Keratinocyte (primary cell): ENCODE data around the gene ID1. TPM values are rescaled to one million over a fixed set of nuclear protein-coding genes. Genes with fewer than 3 reads are reported as not detected.

Source experiments
- DNase-seq: peaks from one replicate; pipeline ENCODE4 v3.0.0-alpha.2; 2011; ENCODE audit warnings: low read depth, missing footprints, low spot score
- FAIRE-seq: peaks from 2 replicates; lab custom pipeline; 2011; peaks lifted over from hg19 to GRCh38; lab: Jason Lieb, UNC
- H2AFZ ChIP-seq: 2 replicates; pipeline ENCODE4 v1.6.0; 2012; ENCODE audit warnings: low read length, control low read depth, inconsistent platforms; ENCODE audit not compliant: control insufficient read depth
- H3K27ac ChIP-seq: 2 replicates; pipeline ENCODE4 v1.5.1; 2011; ENCODE audit warnings: low read length; ENCODE audit not compliant: control insufficient read depth, insufficient read depth
- H3K27me3 ChIP-seq: 3 replicates; pipeline ENCODE4 v1.6.0; 2011; ENCODE audit warnings: low read length; ENCODE audit not compliant: control insufficient read depth, insufficient read depth; ENCODE audit errors: extremely low read depth
- H3K36me3 ChIP-seq, 2 experiments: 2 replicates in 1 of 2; 3 replicates in 1 of 2; pipeline ENCODE4 v1.5.1; 2011; ENCODE audit warnings: low read length in 2 of 2, mild to moderate bottlenecking in 1 of 2; ENCODE audit not compliant: control insufficient read depth in 2 of 2, insufficient read depth in 2 of 2; ENCODE audit errors: extremely low read depth in 1 of 2
- H3K4me1 ChIP-seq: 3 replicates; pipeline ENCODE4 v1.5.1; 2011; ENCODE audit warnings: low read length; ENCODE audit not compliant: control insufficient read depth, insufficient read depth; ENCODE audit errors: extremely low read depth
- H3K4me2 ChIP-seq: 3 replicates; pipeline ENCODE4 v1.6.0; 2011; ENCODE audit warnings: low read depth, low read length; ENCODE audit not compliant: control insufficient read depth, insufficient read depth; ENCODE audit errors: extremely low read depth
- H3K4me3 ChIP-seq, 3 experiments: fragments of 200-600 bp in 1 of 3; sonication (generic) in 1 of 3; 2 replicates in 2 of 3; 3 replicates in 1 of 3; pipeline ENCODE4 v1.5.1; 2011 to 2016; ENCODE audit warnings: low read length in 3 of 3, mild to moderate bottlenecking in 3 of 3, control low read depth in 2 of 3, inconsistent platforms in 1 of 3, low read depth in 1 of 3, mixed read lengths in 1 of 3, mixed run types in 1 of 3, moderate library complexity in 1 of 3; ENCODE audit not compliant: control insufficient read depth in 2 of 3, insufficient read depth in 2 of 3; ENCODE audit errors: extremely low read depth in 1 of 3
- H3K79me2 ChIP-seq: 2 replicates; pipeline ENCODE4 v1.6.0; 2012; ENCODE audit warnings: low read length; ENCODE audit not compliant: control insufficient read depth, insufficient read depth
- H3K9ac ChIP-seq: 3 replicates; pipeline ENCODE4 v1.6.0; 2011; ENCODE audit warnings: low read length; ENCODE audit not compliant: control insufficient read depth, insufficient read depth; ENCODE audit errors: extremely low read depth
- H3K9me1 ChIP-seq: 3 replicates; pipeline ENCODE4 v1.6.0; 2011; ENCODE audit warnings: low read length; ENCODE audit not compliant: control insufficient read depth, insufficient read depth; ENCODE audit errors: extremely low read depth
- H3K9me3 ChIP-seq: 2 replicates; pipeline ENCODE4 v1.5.1; 2012; ENCODE audit warnings: low read depth, low read length; ENCODE audit not compliant: control insufficient read depth
- H4K20me1 ChIP-seq: 3 replicates; pipeline ENCODE4 v1.6.0; 2011; ENCODE audit warnings: low read length; ENCODE audit not compliant: control insufficient read depth, insufficient read depth; ENCODE audit errors: extremely low read depth
- CTCF ChIP-seq, 3 experiments: IDR thresholded peaks in 1 of 3; conservative IDR thresholded peaks in 1 of 3; optimal IDR thresholded peaks in 1 of 3; 2 replicates in 2 of 3; 3 replicates in 1 of 3; pipeline versions ENCODE3 to v1.5.1; 2011; ENCODE audit warnings: low read length in 3 of 3, mild to moderate bottlenecking in 3 of 3, moderate library complexity in 2 of 3, control low read depth in 1 of 3, inconsistent platforms in 1 of 3; ENCODE audit not compliant: insufficient read depth in 2 of 3; ENCODE audit errors: extremely low read depth in 1 of 3
- EZH2 ChIP-seq: IDR thresholded peaks from one replicate; pipeline ENCODE4 v1.6.1; 2012; ENCODE audit warnings: inconsistent platforms, mild to moderate bottlenecking, low read length, moderate library complexity
- dilution Hi-C: fragments of 300-500 bp; cut with MboI; formaldehyde crosslinking; loops from one replicate; pipeline ENCODE4 v1.7.0; 2020; ENCODE audit warnings: low sequenced_read_pairs; ENCODE audit not compliant: extremely low pct_ligation_motif_present
- polyA plus RNA-seq, 5 experiments: library from polyadenylated mRNA; depleted of rRNA in 3 of 5; stranded (reverse) in 3 of 5; stranded (forward) in 1 of 5; unstranded in 1 of 5; fragments of >200 nt; gene quantifications; 1 replicate in 1 of 5; 2 replicates in 3 of 5; 3 replicates in 1 of 5; pipeline versions ENCODE4 v1.2.1 to v1.2.3, GENCODE V29; 2011 to 2012; ENCODE audit warnings: missing spikeins in 2 of 5, low read depth in 1 of 5, low replicate concordance in 1 of 5

The ID1 gene
- polyA plus RNA-seq, 1 donor (not counting 4 experiments of a cell fraction or from before 2014, with no cell fraction given) = 24.4 TPM

GRCh38 chr20:31633339-31633914 lies 28.3 kb downstream of the ID1 start:
- Histone ChIP-seq H3K4me2 (no peak overlapping the region), H3K27ac (no peak overlapping the region), H3K36me3 (no peaks in the 10 kb centered on the region), H3K27me3 (peaks cover 12% of the 10 kb centered on the region), H3K4me3 (no peak overlapping the region), H3K79me2 (no peaks in the 10 kb centered on the region), H3K9ac (no peak overlapping the region), H3K4me1 (no peaks in the 10 kb centered on the region), H4K20me1 (no peaks in the 10 kb centered on the region), H3K9me1 (no peaks in the 10 kb centered on the region), H3K9me3 (no peaks in the 10 kb centered on the region), H2AFZ (no peak overlapping the region)
- DNase-seq (no peak), FAIRE-seq (no peak)
- TF ChIP-seq CTCF (optimal IDR thresholded peaks at IDR 0.05 in 1 of 3, IDR thresholded peaks at IDR 0.05 in 1 of 3, conservative IDR thresholded peaks at IDR 0.05 in 1 of 3; ENCODE audit: extremely low read depth in 1 of 3, insufficient read depth in 2 of 3, low read length in 3 of 3) = no peak
- no peak for TF ChIP-seq EZH2
- dilution Hi-C loops = no loop called here

- Histone ChIP-seq H2AFZ (no peak within 1 kb of the TSS), H3K4me2 (no peak within 1 kb of the TSS), H3K27me3 (peaks cover 19% of the 10 kb centered on the region), H3K4me1 (no peaks in the 10 kb centered on the region), H3K9me3 (no peaks in the 10 kb centered on the region), H3K36me3 (no peaks in the 10 kb centered on the region), H3K79me2 (no peaks in the 10 kb centered on the region), H3K27ac (no peak within 1 kb of the TSS), H3K4me3 (no peak within 1 kb of the TSS), H3K9ac (no peak within 1 kb of the TSS), H3K9me1 (no peaks in the 10 kb centered on the region), H4K20me1 (no peaks in the 10 kb centered on the region)
- TF ChIP-seq CTCF (optimal IDR thresholded peaks at IDR 0.05 in 1 of 3, IDR thresholded peaks at IDR 0.05 in 1 of 3, conservative IDR thresholded peaks at IDR 0.05 in 1 of 3; ENCODE audit: extremely low read depth in 1 of 3, insufficient read depth in 2 of 3, low read length in 3 of 3) (no peak), EZH2 (no peak)
- dilution Hi-C loops = no loop called here
- DNase-seq (no peak), FAIRE-seq (no peak)
These were observed 32.6 kb downstream of the ID1 start, which contains the start of gene COX4I2 for GRCh38 chr20:31637660-31638059. COX4I2 (plus strand) TSS chr20:31637912; CDS start chr20:31639018, 1,106 bp downstream.
